Left lung (tissue), 10 donors: ENCODE data around the gene USP5. TPM values are rescaled to one million over a fixed set of nuclear protein-coding genes. Genes with fewer than 3 reads are reported as not detected.

Experiments used
- ATAC-seq: fragments of 200-7000 bp; cut with Tn5 transposase; one replicate; pipeline ENCODE4 v1.9.1; 2020; ENCODE audit warnings: moderate library complexity
- DNase-seq, 4 donors: peaks; one replicate each; pipeline ENCODE4 v3.0.0-alpha.2; 2013 to 2020
- H3K27ac ChIP-seq, 2 donors: fragments of 200-600 bp; sonication (generic) in 1 of 2; one replicate each; pipeline versions ENCODE4 v1.5.0 to v1.8.0; 2020 to 2021
- H3K27me3 ChIP-seq, 2 donors: fragments of 200-600 bp; sonication (generic) in 1 of 2; one replicate each; pipeline versions ENCODE4 v1.5.0 to v1.8.0; 2020 to 2021
- H3K36me3 ChIP-seq, 2 donors: fragments of 200-600 bp; sonication (generic) in 1 of 2; one replicate each; pipeline versions ENCODE4 v1.5.0 to v1.8.0; 2020 to 2021
- H3K4me1 ChIP-seq, 2 donors: fragments of 200-600 bp; one replicate each; pipeline ENCODE4 v1.8.0; 2021
- H3K4me3 ChIP-seq, 2 donors: fragments of 200-600 bp; sonication (generic) in 1 of 2; one replicate each; pipeline versions ENCODE4 v1.5.0 to v1.8.0; 2020 to 2021; ENCODE audit warnings: mild to moderate bottlenecking in 1 of 2
- H3K9me3 ChIP-seq, 2 donors: fragments of 200-600 bp; sonication (generic) in 1 of 2; one replicate each; pipeline versions ENCODE4 v1.5.0 to v1.8.0; 2020 to 2021
- intact Hi-C, 2 donors: fragments of 100-400 bp; cut with DNase I; formaldehyde crosslinking; loops; one replicate each; pipeline versions ENCODE4 v1.11.2 to v1.14.2; 2022
- polyA plus RNA-seq, 6 donors: library from polyadenylated mRNA; unstranded; fragments of 120-200 nt; gene quantifications; one replicate each; pipeline ENCODE4 v1.2.1, GENCODE V29; 2013; ENCODE audit not compliant: insufficient read length in 6 of 6
- total RNA-seq, 2 donors: library from RNA; stranded (reverse); fragmentation: NEBNext Ultra II Directional; extraction: Animal tissue kit (Norgen Biotek cat#: 25700); gene quantifications; one replicate each; pipeline ENCODE4 v1.2.1, GENCODE V29; 2021
- TF ChIP-seq, protein P1 (sequence below), 2 donors: fragments of 200-600 bp; sonication (generic) in 1 of 2; IDR thresholded peaks; one replicate each; pipeline versions ENCODE4 v1.5.0 to v1.8.0; 2021; ENCODE audit warnings: antibody characterized with exemption in 2 of 2
- donor health status: DM: no; HTN: yes; CAD: no.
- donor health status: DM: no; HTN: no; CAD: no.

USP5 gene
- total and polyA plus RNA-seq, 8 donors: 50.8 to 90.2 (median 59.7) TPM

DNA sequence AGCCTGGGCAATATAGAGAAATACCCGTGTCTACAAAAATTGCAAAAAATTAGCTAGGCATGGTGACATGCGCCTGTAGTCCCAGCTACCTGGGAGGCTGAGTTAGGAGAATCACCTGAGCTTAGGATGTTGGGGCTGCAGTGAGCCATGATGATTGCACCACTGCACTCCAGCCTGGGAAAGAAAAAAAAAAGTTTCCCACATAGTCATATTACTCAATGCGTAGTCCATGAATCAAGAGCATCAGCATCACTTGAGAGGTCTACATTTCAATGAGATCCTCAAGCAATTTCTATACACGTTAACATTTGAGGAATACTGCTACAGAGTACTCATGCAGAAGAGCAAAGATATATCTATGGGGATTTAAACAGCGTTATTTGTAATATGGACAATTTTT, 47.5 kb downstream of the USP5 start:
- intact Hi-C loops: no loop called here
- TF ChIP-seq, protein P1, sequence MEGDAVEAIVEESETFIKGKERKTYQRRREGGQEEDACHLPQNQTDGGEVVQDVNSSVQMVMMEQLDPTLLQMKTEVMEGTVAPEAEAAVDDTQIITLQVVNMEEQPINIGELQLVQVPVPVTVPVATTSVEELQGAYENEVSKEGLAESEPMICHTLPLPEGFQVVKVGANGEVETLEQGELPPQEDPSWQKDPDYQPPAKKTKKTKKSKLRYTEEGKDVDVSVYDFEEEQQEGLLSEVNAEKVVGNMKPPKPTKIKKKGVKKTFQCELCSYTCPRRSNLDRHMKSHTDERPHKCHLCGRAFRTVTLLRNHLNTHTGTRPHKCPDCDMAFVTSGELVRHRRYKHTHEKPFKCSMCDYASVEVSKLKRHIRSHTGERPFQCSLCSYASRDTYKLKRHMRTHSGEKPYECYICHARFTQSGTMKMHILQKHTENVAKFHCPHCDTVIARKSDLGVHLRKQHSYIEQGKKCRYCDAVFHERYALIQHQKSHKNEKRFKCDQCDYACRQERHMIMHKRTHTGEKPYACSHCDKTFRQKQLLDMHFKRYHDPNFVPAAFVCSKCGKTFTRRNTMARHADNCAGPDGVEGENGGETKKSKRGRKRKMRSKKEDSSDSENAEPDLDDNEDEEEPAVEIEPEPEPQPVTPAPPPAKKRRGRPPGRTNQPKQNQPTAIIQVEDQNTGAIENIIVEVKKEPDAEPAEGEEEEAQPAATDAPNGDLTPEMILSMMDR (IDR thresholded peaks at IDR 0.05): no peak
- H3K27ac ChIP-seq: peak overlapping the region in 1 of 2 donors; percentile 50
- no peak for DNase-seq
- H3K4me1 ChIP-seq: peaks cover 0 to 23% of the 10 kb centered on the region in 2 donors
- no peaks in the 10 kb centered on the region for H3K9me3 ChIP-seq
- H3K27me3 ChIP-seq: no peaks in the 10 kb centered on the region
- no peaks in the 10 kb centered on the region for H3K36me3 ChIP-seq
- no peak overlapping the region for H3K4me3 ChIP-seq
- ATAC-seq: no peak

DNA sequence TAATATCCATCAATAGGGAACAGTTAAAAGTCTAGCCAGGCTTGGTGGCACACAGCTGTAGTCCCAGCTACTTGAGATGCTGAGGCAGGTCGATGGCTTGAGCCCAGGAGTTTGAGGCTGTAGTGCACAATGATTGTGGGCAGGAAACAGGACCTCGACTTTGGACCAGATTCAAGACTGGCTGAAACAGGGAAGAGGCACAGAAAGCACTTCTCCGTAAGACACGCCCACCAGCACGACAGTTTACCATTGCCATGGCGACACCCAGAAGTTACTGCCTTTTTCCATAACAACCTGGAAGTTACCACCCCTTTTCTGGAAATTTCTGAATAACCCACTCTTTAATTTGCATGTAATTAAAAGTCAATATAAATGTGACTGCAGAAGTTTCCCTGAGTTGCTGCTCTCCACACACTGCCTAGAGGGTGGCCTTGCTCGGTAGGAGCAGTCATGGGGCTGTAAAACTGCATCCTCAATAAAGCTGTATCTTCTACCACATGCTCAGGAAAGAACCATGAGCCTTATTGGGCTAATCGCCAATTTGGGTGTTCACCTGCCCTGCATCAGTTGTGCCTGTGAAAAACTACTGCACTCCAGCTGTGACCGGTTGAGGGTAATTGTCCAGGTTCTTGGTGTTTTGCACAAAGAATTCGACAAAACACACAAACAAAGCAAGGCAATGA, 48.0 kb downstream of the USP5 start:
- TF ChIP-seq, protein P1 (IDR thresholded peaks at IDR 0.05): no peak
- no peaks in the 10 kb centered on the region for H3K9me3 ChIP-seq
- H3K27ac ChIP-seq: peak overlapping the region in 1 of 2 donors; percentile 50
- H3K4me1 ChIP-seq: peaks cover under 1 to 23% of the 10 kb centered on the region in 2 donors
- H3K36me3 ChIP-seq: no peaks in the 10 kb centered on the region
- no peaks in the 10 kb centered on the region for H3K27me3 ChIP-seq
- intact Hi-C loops: no loop called here
- peak; percentile 57 for ATAC-seq
- DNase-seq: peak in 2 of 4 donors; percentile 72 to 81
- no peak overlapping the region for H3K4me3 ChIP-seq

DNA sequence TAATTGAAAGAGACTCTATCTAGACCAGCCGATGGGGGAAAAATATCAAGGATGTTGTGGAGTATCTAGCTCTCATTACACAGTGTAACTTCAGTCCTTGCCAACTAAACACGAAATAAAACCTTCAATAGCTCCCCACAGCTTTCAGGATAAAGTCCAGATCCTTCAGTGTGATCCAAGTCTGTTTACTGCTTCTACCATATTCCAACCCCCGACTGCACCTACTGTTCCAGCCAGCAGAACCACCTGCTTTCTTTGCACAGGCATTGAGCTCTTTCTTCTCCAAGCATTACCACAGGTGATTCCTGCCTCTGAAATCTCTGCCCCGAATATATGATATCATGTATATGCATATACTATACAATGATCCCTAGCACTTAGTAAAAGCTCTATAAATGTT, 50.5 kb downstream of the USP5 start:
- TF ChIP-seq, protein P1 (IDR thresholded peaks at IDR 0.05): no peak
- intact Hi-C loops: no loop called here
- no peak overlapping the region for H3K4me3 ChIP-seq
- DNase-seq (no peak), ATAC-seq (no peak)
- H3K36me3 ChIP-seq: no peaks in the 10 kb centered on the region
- no peaks in the 10 kb centered on the region for H3K27me3 ChIP-seq
- H3K27ac ChIP-seq: no peak overlapping the region
- no peaks in the 10 kb centered on the region for H3K9me3 ChIP-seq
- peaks cover 4 to 28% of the 10 kb centered on the region in 2 donors for H3K4me1 ChIP-seq

DNA sequence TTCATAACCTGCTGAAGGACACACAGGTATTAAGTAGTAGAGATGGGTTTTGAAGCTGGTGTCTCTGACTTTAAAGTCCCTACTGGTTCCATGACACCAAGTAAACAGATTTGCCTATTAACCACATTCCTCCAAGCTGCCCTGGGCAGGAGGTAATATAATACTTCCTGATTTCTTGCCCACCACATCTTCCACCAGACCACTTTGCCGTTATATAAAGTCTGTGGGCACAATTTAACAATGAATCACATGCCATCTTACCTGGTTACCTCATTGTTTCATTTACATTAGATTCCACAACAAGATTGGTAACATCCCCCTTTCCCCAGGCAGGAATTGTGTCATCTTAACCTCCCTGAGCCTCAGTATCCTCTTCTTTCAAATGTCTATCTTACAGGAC, 51.8 kb downstream of the USP5 start:
- Histone ChIP-seq H3K4me1 (peaks cover 4 to 28% of the 10 kb centered on the region in 2 donors), H3K4me3 (no peak overlapping the region), H3K27ac (no peak overlapping the region), H3K9me3 (no peaks in the 10 kb centered on the region), H3K27me3 (no peaks in the 10 kb centered on the region), H3K36me3 (no peaks in the 10 kb centered on the region)
- intact Hi-C loops: no loop called here
- no peak for DNase-seq
- ATAC-seq: no peak
- TF ChIP-seq, protein P1 (IDR thresholded peaks at IDR 0.05): no peak

DNA sequence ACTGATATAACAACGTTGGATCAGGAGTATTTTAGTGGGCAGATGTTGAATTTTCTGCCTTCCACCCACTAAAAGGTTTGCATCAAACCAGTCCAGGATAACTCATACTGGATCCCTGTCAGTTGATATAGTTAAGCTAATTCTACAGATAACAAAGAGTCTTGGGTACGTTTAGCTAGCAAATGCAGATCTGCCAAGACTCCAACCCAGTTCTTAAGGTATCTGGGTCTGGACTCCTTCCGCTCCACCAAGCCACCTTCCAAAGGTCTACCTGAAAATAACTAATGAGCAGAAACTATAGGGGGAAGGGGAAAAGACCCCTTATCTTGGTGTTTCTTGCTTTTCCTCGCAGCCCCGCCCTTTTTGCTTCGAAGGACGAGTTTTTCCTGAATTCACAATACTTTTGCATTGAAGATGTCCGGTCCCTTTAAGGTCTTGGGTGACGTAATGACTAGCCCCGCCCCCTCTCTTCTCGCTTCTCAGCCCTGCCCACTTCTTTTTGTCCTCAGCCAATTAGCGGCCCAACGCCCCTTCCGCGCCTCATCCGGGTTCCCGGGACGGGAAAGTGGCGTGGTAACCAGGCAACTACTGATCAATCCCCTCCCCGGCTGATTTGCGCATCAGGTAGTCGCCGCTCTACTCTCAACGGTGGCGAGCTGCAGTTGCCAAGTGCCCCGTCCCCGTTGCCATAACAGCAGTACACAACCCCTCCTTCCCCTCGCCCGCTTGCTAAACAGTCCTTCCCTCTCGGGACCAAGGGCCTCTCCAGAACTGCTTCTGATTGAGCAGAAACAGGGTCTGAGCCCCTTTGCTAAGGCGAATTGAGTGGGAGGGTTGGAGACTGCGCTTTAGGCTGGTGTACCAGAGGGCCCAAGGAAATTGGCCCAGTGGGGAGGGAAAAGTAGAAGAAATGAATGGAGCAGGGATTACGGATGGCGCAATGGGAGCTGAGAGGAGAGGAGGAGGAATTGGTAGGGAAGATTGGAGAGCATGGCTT, 52.6 kb downstream of the USP5 start, which contains the start of gene LRRC23:
TSS of gene LRRC23 (plus strand) at position 543 of the 997 bp plus-strand sequence. CDS start 812 bp downstream, outside the sequence.
- ATAC-seq: peak; percentile 96
- Histone ChIP-seq H3K27me3 (no peaks in the 10 kb centered on the region), H3K9me3 (no peaks in the 10 kb centered on the region), H3K4me3 (peak within 1 kb of the TSS; percentile 53 to 64), H3K36me3 (no peaks in the 10 kb centered on the region), H3K4me1 (peaks cover 4 to 23% of the 10 kb centered on the region in 2 donors), H3K27ac (peak within 1 kb of the TSS; percentile 77 to 88)
- DNase-seq: peak; percentile 96 to 98 (median 97)
- intact Hi-C loops: no loop called here
- TF ChIP-seq, protein P1 (IDR thresholded peaks at IDR 0.05): no peak
